ENCODE results near the gene PDCD4. TPM values are rescaled to one million over a fixed set of nuclear protein-coding genes. Genes with fewer than 3 reads are reported as not detected.
A peak's percentile ranks its signal among the peaks of the same experiment; 100 is the strongest.
"Not testable (repeated sequence)": the region's sequence is repeated elsewhere in the genome, so short reads cannot be mapped to it uniquely, and the experiment has no call there.

The PDCD4 gene
- total RNA-seq, 2 experiments from 2014 or later, result 97.1 to 98.4 TPM

DNA sequence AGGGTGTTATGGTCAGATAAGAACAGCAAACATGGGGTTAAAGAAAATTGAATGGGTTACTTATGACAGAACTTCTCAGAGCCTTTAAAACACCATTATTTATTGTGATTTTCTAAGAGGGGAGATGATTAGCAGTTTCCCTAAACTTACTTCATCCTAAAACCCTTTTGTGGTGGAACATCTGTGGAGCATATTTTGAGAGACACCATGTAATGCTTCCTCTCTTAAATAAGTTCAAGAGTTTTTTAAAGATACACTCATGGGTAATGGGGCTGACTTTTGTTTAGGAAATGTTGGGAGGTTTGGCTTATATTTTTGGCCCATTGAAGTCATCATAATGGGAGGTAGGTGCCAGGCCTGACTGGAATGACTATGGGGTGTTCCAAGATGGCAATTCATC, 8.4 kb upstream of the PDCD4 start:
- Mint-ChIP-seq H3K9me3 (ENCODE audit: insufficient read depth) (no peaks in the 10 kb centered on the region), H3K4me1 (ENCODE audit: low read depth) (peaks cover 98% of the 10 kb centered on the region), H3K36me3 (ENCODE audit: low read depth) (peaks cover 3% of the 10 kb centered on the region), H3K27ac (peak overlapping the region; percentile 96), H3K27me3 (ENCODE audit: low read depth) (no peaks in the 10 kb centered on the region), H3K4me3 (no peak overlapping the region)
- CTCF ChIA-PET, result interaction anchor here (2.2 to 6.7 kb wide), 3 partner anchors 20 to 60 kb away, joined by 5 to 46 read pairs (median 17); no protein-coding TSS in a partner anchor
- POLR2A ChIA-PET, result interaction anchor here (1.2 kb wide), 1 partner anchor 20 kb away, joined by 4 read pairs; no protein-coding TSS in a partner anchor
- ATAC-seq (no peak), DNase-seq (no peak)

DNA sequence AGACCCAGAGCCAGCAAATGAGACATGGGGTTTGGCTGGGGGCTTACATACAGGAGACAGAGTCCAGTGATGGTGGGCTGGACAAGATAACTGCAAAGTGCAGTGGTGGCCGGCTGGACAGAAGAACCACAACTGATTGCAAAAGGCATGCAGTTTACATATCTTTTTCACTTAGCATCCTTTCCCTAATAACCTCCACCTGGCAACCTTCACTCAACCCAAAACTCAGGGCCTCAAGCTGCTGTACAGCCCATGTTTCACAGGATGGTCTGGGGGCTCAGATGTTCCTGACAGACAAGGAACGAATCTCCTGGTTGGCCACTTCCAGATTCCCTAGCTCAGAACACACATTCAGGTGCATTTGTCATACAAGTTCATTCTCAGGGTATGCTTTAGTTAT, 7.8 kb upstream of the PDCD4 start:
- peak overlapping the region; percentile 96 for H3K27ac Mint-ChIP-seq
- H3K4me3 Mint-ChIP-seq, result peak overlapping the region; percentile 81
- H3K36me3 Mint-ChIP-seq (ENCODE audit: low read depth), result no peaks in the 10 kb centered on the region
- ChIA-PET CTCF (interaction anchor here (1.1 to 2.3 kb wide), 7 partner anchors 12 to 253 kb away, joined by 3 to 17 read pairs (median 5); no protein-coding TSS in a partner anchor), POLR2A (interaction anchor here (1.0 to 1.6 kb wide), 5 partner anchors 9 to 90 kb away, joined by 3 to 8 read pairs (median 5); no protein-coding TSS in a partner anchor)
- ATAC-seq (no peak), DNase-seq (peak; percentile 18)
- H3K9me3 Mint-ChIP-seq (ENCODE audit: insufficient read depth), result no peaks in the 10 kb centered on the region
- H3K4me1 Mint-ChIP-seq (ENCODE audit: low read depth), result peaks cover 99% of the 10 kb centered on the region
- no peaks in the 10 kb centered on the region for H3K27me3 Mint-ChIP-seq (ENCODE audit: low read depth)

DNA sequence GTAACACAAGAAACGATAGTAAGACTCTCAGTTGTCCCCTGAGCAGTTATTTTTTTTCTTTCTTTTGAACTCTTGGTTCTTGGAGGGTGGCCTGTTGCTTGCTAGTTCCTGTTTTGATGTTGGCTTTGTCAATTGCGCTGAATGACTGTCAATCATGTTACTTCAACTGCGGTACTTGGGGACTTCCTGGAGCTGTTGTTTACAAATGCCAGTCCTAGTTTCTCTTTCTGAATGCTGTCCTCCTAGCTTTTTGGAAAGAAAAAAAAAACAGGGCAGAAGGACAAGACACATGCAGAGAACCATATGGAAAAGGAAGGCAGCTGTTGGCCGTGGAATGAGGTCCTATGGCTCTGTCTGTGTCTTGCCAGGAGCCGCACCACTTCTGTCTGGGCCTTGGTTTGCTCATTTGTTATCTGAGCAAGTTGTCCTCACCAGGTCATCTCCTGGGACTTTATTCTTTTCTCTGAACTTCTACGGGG, 7.0 kb upstream of the PDCD4 start:
- CTCF ChIA-PET, result interaction anchor here (1.1 to 2.3 kb wide), 8 partner anchors 11 to 254 kb away, joined by 3 to 17 read pairs (median 4); no protein-coding TSS in a partner anchor
- Mint-ChIP-seq H3K4me1 (ENCODE audit: low read depth) (peaks cover 99% of the 10 kb centered on the region), H3K4me3 (peak overlapping the region; percentile 81), H3K27ac (peak overlapping the region; percentile 96), H3K36me3 (ENCODE audit: low read depth) (peaks cover 5% of the 10 kb centered on the region), H3K9me3 (ENCODE audit: insufficient read depth) (no peaks in the 10 kb centered on the region), H3K27me3 (ENCODE audit: low read depth) (no peaks in the 10 kb centered on the region)
- ATAC-seq, result peak; percentile 69
- DNase-seq, result peak; percentile 81
- POLR2A ChIA-PET, result interaction anchor here (0.7 to 3.9 kb wide), 11 partner anchors 8 to 91 kb away, joined by 3 to 13 read pairs (median 6); no protein-coding TSS in a partner anchor

DNA sequence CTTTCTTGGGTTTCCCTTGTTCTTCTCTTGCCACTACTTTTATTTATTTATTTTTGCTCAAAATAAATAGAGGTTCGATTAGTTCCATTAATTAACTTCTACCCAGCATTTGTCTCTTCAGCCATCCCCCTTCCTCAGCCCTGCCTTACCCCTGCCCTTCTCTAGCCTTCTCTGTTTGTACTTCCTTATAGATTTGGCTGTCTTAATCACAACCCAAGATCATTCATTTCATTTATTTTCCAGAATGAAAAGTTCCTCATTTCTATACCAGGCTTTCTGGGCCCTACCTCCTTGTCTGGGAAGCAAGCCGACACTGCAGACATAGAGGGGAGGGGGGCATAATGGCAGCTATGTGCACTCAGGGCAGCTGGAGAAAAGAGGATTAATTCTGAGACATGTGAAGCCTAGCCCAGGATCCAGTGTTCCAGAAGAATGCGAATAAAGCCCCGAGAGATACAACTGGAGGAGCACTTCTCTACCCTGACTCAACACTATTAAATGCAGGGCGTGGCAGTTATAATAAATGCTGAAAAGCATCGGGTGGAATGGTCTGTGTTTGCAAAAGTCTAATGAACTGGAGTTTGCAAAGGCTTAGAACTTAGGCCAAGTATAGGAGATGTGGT, 6.4 kb upstream of the PDCD4 start:
- H3K27me3 Mint-ChIP-seq (ENCODE audit: low read depth), result no peaks in the 10 kb centered on the region
- ChIA-PET POLR2A (interaction anchor here (0.7 to 3.9 kb wide), 14 partner anchors 7 to 117 kb away, joined by 3 to 13 read pairs (median 5); no protein-coding TSS in a partner anchor), CTCF (interaction anchor here (1.1 to 2.3 kb wide), 9 partner anchors 10 to 255 kb away, joined by 3 to 17 read pairs (median 4); no protein-coding TSS in a partner anchor)
- peaks cover 8% of the 10 kb centered on the region for H3K36me3 Mint-ChIP-seq (ENCODE audit: low read depth)
- no peaks in the 10 kb centered on the region for H3K9me3 Mint-ChIP-seq (ENCODE audit: insufficient read depth)
- H3K4me1 Mint-ChIP-seq (ENCODE audit: low read depth), result peaks cover 99% of the 10 kb centered on the region
- ATAC-seq, result no peak
- H3K27ac Mint-ChIP-seq, result peak overlapping the region; percentile 96
- peak; percentile 21 for DNase-seq
- H3K4me3 Mint-ChIP-seq, result peak overlapping the region; percentile 81

DNA sequence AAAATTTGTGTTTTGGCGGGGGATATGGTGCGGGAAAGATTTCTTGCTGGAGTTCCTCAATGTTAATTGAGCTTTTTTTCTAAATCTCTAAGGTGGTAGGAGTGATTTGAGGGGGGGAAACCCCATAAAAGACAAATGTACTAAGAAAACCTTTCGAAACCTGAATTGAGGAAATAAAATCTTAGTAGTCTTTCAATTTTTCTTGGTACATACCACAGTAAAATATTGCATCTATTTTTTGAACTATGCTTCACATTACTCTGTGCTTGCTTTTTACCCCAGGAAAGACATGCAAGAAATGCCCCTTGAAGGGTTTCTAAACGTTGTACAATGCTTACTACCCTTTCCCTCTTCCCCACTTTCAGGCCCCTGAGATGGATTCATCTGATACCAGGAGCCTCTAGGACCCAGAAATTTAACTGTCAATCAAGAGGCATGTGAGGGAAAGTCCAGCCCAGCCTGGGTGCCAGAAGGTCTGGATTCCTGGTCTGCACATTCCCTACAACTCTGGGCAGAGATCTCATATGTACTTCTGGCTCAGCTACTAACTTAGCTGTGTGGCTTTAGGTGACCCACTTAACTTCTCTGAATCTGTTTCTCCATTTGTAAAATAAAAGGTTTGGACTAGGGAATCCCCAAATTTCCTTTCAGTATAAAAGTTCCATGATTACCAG, 5.8 kb upstream of the PDCD4 start:
- no peaks in the 10 kb centered on the region for H3K9me3 Mint-ChIP-seq (ENCODE audit: insufficient read depth)
- ATAC-seq (no peak), DNase-seq (peak; percentile 24)
- H3K4me1 Mint-ChIP-seq (ENCODE audit: low read depth), result peaks cover 99% of the 10 kb centered on the region
- CTCF ChIA-PET, result interaction anchor here (1.2 to 2.9 kb wide), 9 partner anchors 10 to 120 kb away, joined by 3 to 17 read pairs (median 5); no protein-coding TSS in a partner anchor
- H3K36me3 Mint-ChIP-seq (ENCODE audit: low read depth), result peaks cover 8% of the 10 kb centered on the region
- peak overlapping the region; percentile 96 for H3K27ac Mint-ChIP-seq
- POLR2A ChIA-PET, result interaction anchor here (0.6 to 3.9 kb wide), 7 partner anchors 11 to 117 kb away, joined by 3 to 13 read pairs (median 3); no protein-coding TSS in a partner anchor
- no peaks in the 10 kb centered on the region for H3K27me3 Mint-ChIP-seq (ENCODE audit: low read depth)
- peak overlapping the region; percentile 81 for H3K4me3 Mint-ChIP-seq

DNA sequence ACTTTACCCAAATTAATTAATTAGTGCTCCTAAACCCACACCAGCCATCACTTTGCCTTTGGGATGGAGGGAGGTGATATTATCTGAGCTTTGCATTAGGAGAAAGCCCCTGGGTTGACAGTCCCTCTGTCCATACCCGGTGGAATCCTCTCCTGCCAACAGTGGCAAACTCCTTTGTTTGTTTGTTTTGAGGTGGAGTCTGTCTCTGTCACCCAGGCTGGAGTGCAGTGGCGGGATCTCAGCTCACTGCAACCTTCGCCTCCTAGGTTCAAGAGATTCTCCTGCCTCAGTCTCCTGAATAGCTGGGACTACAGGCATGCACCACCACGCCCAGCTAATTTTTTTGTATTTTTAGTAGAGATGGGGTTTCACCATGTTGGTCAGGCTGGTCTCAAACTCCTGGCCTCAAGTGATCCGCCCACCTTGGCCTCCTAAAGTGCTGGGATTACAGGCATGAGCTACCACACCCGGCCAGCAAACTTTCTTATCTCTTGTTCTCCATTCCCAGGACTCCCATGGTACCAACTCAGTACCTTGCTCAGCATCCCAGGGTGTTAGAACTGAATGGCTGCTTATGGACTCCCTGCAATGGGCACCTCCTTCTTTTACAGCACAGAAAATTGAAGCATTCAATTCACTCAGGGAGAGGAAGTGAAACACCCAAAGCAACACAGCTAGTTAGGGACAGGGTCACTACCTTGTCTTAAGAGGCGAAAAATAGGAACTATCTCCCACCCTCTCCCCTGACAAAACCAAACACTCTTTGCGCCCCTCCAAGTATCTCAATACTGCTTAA, 4.5 kb upstream of the PDCD4 start:
- H3K4me3 Mint-ChIP-seq; H3K27me3 Mint-ChIP-seq (ENCODE audit: low read depth); H3K36me3 Mint-ChIP-seq (ENCODE audit: low read depth); H3K9me3 Mint-ChIP-seq (ENCODE audit: insufficient read depth); ATAC-seq: not testable (repeated sequence)
- peak; percentile 21 for DNase-seq
- Mint-ChIP-seq H3K27ac (peak overlapping the region; percentile 96), H3K4me1 (ENCODE audit: low read depth) (peaks cover 95% of the 10 kb centered on the region)
- ChIA-PET POLR2A (interaction anchor here (1.1 to 3.9 kb wide), 4 partner anchors 15 to 93 kb away, joined by 3 to 13 read pairs (median 4); no protein-coding TSS in a partner anchor), CTCF (interaction anchor here (0.6 to 2.9 kb wide), 14 partner anchors 8 to 121 kb away, joined by 3 to 16 read pairs (median 4); no protein-coding TSS in a partner anchor)

DNA sequence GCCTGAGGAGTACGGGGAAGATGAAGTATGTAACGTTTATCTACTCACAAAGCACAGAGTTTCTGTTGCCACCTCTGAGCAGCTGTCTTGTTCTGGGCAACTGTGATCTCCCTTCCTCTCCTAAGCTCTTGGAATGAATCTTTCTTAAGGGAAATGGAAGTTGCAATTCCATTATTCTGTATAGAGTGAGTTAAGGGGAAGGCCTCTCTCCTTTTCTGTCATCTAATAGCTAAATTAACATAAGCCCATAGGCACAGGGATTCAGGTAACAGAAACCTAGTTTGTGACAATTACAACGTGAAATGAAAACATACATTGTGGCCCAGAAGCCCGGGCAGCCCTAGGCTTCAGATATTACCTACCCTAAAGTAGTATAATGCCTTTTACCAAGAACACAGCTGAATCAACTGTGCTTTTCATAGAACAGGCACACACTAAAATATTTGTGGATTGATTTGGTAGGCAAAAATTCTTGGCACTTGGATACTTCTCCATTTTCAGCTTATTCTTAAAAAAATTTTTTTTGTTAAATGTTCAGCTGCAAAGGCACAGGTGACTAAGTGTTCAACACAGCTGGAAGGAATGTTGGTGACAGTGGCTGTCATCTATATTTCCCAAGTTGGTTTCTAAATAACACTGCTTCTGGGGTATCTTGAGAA, 3.8 kb upstream of the PDCD4 start:
- H3K9me3 Mint-ChIP-seq (ENCODE audit: insufficient read depth), result no peaks in the 10 kb centered on the region
- H3K27ac Mint-ChIP-seq, result peak overlapping the region; percentile 96
- peak overlapping the region; percentile 67 for H3K4me3 Mint-ChIP-seq
- H3K4me1 Mint-ChIP-seq (ENCODE audit: low read depth), result peaks cover 88% of the 10 kb centered on the region
- peaks cover 8% of the 10 kb centered on the region for H3K36me3 Mint-ChIP-seq (ENCODE audit: low read depth)
- ATAC-seq (no peak), DNase-seq (peak; percentile 23)
- ChIA-PET POLR2A (interaction anchor here (1.1 to 3.9 kb wide), 4 partner anchors 16 to 94 kb away, joined by 3 to 13 read pairs (median 4); no protein-coding TSS in a partner anchor), CTCF (interaction anchor here (0.8 to 2.9 kb wide), 14 partner anchors 9 to 122 kb away, joined by 3 to 16 read pairs (median 4); no protein-coding TSS in a partner anchor)
- H3K27me3 Mint-ChIP-seq (ENCODE audit: low read depth), result no peaks in the 10 kb centered on the region

DNA sequence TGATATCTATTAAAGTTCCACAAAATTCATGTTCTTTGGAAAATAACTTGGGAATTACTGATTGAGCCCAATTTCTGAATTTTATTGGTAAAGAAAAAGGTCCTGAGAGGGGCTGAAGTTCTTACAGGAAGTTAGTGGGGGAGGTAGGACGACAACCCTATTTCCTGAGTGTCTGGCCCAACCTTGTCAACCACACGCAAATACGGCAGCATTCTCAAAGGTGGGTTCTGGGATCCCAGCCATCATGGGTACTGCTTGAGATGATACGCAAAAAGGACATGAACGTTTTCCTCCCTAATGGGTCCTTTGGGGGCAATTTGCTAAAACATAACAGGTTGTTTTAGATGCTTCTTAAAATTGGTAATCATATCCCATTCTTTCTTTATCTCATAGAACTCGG, 2.7 kb upstream of the PDCD4 start:
- POLR2A ChIA-PET, result interaction anchor here (1.3 kb wide), 1 partner anchor 8 kb away, joined by 8 read pairs; no protein-coding TSS in a partner anchor
- DNase-seq (peak; percentile 66), ATAC-seq (no peak)
- Mint-ChIP-seq H3K36me3 (ENCODE audit: low read depth) (peaks cover 12% of the 10 kb centered on the region), H3K4me1 (ENCODE audit: low read depth) (peaks cover 81% of the 10 kb centered on the region), H3K9me3 (ENCODE audit: insufficient read depth) (no peaks in the 10 kb centered on the region), H3K4me3 (peak overlapping the region; percentile 67), H3K27ac (peak overlapping the region; percentile 96), H3K27me3 (ENCODE audit: low read depth) (no peaks in the 10 kb centered on the region)
- CTCF ChIA-PET, result interaction anchor here (1.3 to 2.9 kb wide), 3 partner anchors 66 to 123 kb away, joined by 3 to 12 read pairs (median 11); no protein-coding TSS in a partner anchor

DNA sequence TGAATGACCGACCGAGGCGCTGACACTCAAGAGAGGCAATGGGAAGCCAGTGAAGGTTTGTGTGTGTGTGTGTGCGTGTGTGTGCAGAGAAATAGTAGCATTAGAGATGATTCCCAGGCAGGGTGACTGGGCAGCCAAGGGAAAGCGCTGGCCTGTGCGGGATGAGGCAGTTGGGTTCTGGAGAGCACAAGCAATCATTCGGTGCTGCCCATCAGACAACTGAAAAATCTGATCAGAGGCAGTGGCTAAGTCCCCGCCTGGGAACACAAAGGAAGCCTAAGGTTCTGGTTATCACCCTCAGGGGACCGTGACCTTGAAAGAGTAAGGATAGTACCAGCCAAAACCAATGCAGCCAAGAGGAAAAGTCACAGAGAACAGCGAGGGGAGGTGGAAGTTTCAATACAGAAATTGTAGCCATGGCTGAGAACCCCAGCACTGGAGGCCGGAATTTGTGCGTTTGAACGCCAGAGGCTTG, 868 bp upstream of the PDCD4 start:
- Mint-ChIP-seq H3K27ac (peak overlapping the region; percentile 96), H3K4me3 (peak overlapping the region; percentile 89), H3K36me3 (ENCODE audit: low read depth) (peaks cover 16% of the 10 kb centered on the region), H3K4me1 (ENCODE audit: low read depth) (peaks cover 71% of the 10 kb centered on the region), H3K27me3 (ENCODE audit: low read depth) (no peaks in the 10 kb centered on the region), H3K9me3 (ENCODE audit: insufficient read depth) (no peaks in the 10 kb centered on the region)
- ATAC-seq (no peak), DNase-seq (peak; percentile 22)
- ChIA-PET POLR2A (interaction anchor here (0.8 to 3.2 kb wide), 14 partner anchors 10 to 131 kb away, joined by 3 to 24 read pairs (median 6); partner anchors contain the start of genes BBIP1 and SHOC2), CTCF (interaction anchor here (1.0 to 1.8 kb wide), 5 partner anchors 10 to 68 kb away, joined by 3 to 12 read pairs (median 11); no protein-coding TSS in a partner anchor)
